Colonic mucosa (tissue), 4 donors: ENCODE results near the gene ADGRG3. TPM values are rescaled to one million over a fixed set of nuclear protein-coding genes. Genes with fewer than 3 reads are reported as not detected.

Source experiments
- DNase-seq: peaks from one replicate; pipeline ENCODE4 v3.0.0-alpha.2; 2020
- H3K27ac ChIP-seq: fragments of 200-600 bp; one replicate; pipeline ENCODE4 v1.8.0; 2021
- H3K27me3 ChIP-seq: fragments of 200-600 bp; one replicate; pipeline ENCODE4 v1.8.0; 2021
- H3K36me3 ChIP-seq: fragments of 200-600 bp; one replicate; pipeline ENCODE4 v1.8.0; 2021
- H3K4me1 ChIP-seq: fragments of 200-600 bp; one replicate; pipeline ENCODE4 v1.8.0; 2021; ENCODE audit warnings: mild to moderate bottlenecking
- H3K4me3 ChIP-seq: fragments of 200-600 bp; one replicate; pipeline ENCODE4 v1.8.0; 2021
- H3K9ac ChIP-seq, 2 donors: one replicate each; pipeline ENCODE4 v1.7.0; 2013; ENCODE audit warnings: control low read depth in 2 of 2, low read depth in 2 of 2, low read length in 2 of 2
- H3K9me3 ChIP-seq: fragments of 200-600 bp; one replicate; pipeline ENCODE4 v1.8.0; 2021
- intact Hi-C: fragments of 100-400 bp; cut with DNase I; formaldehyde crosslinking; loops from one replicate; pipeline ENCODE4 v1.14.1; 2022
- total RNA-seq, 2 donors: library from RNA; stranded (reverse); fragmentation: NEBNext Ultra II Directional in 1 of 2; extraction: Animal tissue kit (Norgen Biotek cat#: 25700) in 1 of 2; gene quantifications; one replicate each; pipeline ENCODE4 v1.2.1, GENCODE V29; 2021
- TF ChIP-seq, protein P1 (sequence below): fragments of 200-600 bp; IDR thresholded peaks from one replicate; pipeline ENCODE4 v1.8.0; 2022; ENCODE audit warnings: antibody characterized with exemption, mild to moderate bottlenecking
- donor health status: healthy.
- donor health status: DM: no; HTN: no; CAD: no.
- donor health status: DM: no; HTN: no; CAD: no.

The ADGRG3 gene
- total RNA-seq, 2 donors from 2014 or later: 0.27 to 0.82 TPM

DNA sequence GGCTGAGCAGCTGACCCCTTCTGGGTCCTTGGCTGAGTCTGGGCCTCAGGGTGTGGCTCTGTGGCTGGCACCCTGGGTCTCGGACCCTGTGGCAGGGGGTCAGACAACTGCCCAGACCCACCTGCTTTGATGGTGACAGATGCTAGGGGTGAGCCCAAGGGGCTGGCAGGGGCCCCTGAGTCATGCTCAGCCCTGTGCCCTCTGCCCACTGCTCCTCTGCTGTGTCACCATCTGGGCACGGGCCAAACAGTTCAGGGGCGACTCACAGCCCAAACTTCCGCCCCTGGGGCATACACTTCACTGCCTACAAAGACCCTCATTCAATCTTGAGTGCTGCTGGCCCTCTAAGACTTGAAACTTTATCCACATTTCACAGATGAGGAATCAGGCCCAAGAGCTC, 33.9 kb upstream of the ADGRG3 start:
- Histone ChIP-seq H3K36me3 (no peaks in the 10 kb centered on the region), H3K27me3 (no peaks in the 10 kb centered on the region), H3K27ac (no peak overlapping the region), H3K9me3 (no peaks in the 10 kb centered on the region), H3K9ac (peak overlapping the region in 1 of 2 donors; percentile 73), H3K4me3 (no peak overlapping the region), H3K4me1 (peaks cover 13% of the 10 kb centered on the region)
- no peak for DNase-seq
- intact Hi-C loops: no loop called here
- TF ChIP-seq, protein P1, sequence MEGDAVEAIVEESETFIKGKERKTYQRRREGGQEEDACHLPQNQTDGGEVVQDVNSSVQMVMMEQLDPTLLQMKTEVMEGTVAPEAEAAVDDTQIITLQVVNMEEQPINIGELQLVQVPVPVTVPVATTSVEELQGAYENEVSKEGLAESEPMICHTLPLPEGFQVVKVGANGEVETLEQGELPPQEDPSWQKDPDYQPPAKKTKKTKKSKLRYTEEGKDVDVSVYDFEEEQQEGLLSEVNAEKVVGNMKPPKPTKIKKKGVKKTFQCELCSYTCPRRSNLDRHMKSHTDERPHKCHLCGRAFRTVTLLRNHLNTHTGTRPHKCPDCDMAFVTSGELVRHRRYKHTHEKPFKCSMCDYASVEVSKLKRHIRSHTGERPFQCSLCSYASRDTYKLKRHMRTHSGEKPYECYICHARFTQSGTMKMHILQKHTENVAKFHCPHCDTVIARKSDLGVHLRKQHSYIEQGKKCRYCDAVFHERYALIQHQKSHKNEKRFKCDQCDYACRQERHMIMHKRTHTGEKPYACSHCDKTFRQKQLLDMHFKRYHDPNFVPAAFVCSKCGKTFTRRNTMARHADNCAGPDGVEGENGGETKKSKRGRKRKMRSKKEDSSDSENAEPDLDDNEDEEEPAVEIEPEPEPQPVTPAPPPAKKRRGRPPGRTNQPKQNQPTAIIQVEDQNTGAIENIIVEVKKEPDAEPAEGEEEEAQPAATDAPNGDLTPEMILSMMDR: no peak

DNA sequence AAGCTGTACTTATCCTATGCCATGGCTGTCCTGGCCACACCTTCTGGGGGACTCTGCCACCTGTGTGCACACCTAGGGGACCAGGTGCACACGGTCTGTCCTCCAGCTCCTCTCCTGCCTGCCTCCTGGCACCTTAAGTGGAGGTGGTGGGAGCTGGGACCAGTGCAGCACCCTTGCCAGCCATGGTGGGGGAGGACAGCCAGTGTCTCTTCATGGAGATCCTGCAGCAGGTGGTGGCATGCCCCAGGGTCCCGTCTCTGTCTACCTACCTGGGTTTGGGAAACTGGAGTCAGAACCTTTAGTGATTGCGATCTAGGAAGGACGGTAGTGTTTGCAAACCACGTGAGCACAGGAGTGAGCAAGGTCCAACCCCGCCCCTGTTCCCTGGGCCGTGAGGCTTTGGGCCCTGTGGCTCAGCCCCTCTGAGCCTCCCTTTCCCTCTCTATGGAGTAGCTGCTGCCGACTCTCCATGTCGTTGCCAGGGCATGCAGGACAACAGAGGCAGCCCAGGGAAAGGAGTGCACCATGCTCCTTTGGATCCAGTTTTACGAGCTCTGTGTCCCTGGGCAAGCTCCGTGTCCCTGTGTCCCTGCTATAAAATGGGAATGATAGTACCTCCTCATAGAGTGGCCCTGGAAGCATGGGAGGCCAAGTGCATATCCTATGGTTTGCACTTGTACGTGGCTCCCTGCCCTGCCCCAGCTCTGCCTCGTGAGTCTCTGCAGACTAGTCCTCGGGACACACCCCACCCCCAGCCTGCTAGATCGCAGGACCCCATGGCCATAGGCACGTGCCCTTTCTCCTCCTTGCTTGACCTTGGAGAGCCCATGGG, 32.6 kb upstream of the ADGRG3 start:
- Histone ChIP-seq H3K9ac (peak overlapping the region in 1 of 2 donors; percentile 73), H3K9me3 (no peaks in the 10 kb centered on the region), H3K4me1 (peaks cover 13% of the 10 kb centered on the region), H3K36me3 (no peaks in the 10 kb centered on the region), H3K4me3 (no peak overlapping the region), H3K27ac (peak overlapping the region; percentile 73), H3K27me3 (no peaks in the 10 kb centered on the region)
- TF ChIP-seq, protein P1: no peak
- intact Hi-C loops: no loop called here
- peak; percentile 84 for DNase-seq

GRCh38 chr16:57636184-57636583, 31.9 kb upstream of the ADGRG3 start:
- Histone ChIP-seq H3K9ac (peak overlapping the region in 1 of 2 donors; percentile 73), H3K27ac (peak overlapping the region; percentile 73), H3K36me3 (no peaks in the 10 kb centered on the region), H3K4me3 (no peak overlapping the region), H3K27me3 (no peaks in the 10 kb centered on the region), H3K4me1 (peaks cover 13% of the 10 kb centered on the region), H3K9me3 (no peaks in the 10 kb centered on the region)
- no peak for DNase-seq
- TF ChIP-seq, protein P1: no peak
- intact Hi-C loops: no loop called here

DNA sequence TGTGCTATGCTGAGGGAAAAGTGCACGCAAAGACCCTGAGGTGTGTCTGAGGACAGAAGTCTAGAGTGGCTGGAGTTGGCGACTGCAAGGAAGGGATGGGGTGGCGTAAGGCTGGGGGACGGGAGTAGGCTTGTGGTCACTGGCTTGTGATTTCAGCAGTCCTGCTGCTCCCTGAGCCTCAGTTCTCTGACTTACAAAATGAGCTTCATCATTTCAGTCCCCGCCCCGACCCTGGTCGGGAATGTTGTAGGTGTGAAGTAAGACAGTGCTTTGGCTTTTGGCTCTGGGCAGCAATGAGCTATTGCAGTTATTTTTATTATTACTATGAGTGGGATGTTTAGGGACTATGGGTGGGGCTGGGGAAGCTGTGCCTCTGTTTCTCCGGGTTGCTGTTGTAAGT, 31.1 kb upstream of the ADGRG3 start:
- Histone ChIP-seq H3K27ac (no peak overlapping the region), H3K36me3 (no peaks in the 10 kb centered on the region), H3K9me3 (no peaks in the 10 kb centered on the region), H3K4me1 (peaks cover 13% of the 10 kb centered on the region), H3K27me3 (no peaks in the 10 kb centered on the region), H3K4me3 (no peak overlapping the region), H3K9ac (no peak overlapping the region)
- intact Hi-C loops: no loop called here
- TF ChIP-seq, protein P1: no peak
- DNase-seq: no peak

GRCh38 chr16:57637424-57637823, 30.7 kb upstream of the ADGRG3 start:
- Histone ChIP-seq H3K27ac (no peak overlapping the region), H3K27me3 (no peaks in the 10 kb centered on the region), H3K4me3 (no peak overlapping the region), H3K9me3 (no peaks in the 10 kb centered on the region), H3K4me1 (peaks cover 13% of the 10 kb centered on the region), H3K36me3 (no peaks in the 10 kb centered on the region), H3K9ac (no peak overlapping the region)
- intact Hi-C loops: no loop called here
- TF ChIP-seq, protein P1: no peak
- DNase-seq: no peak
